HepG2 (cell line): ENCODE data around the gene RNU7-1. TPM values are rescaled to one million over a fixed set of nuclear protein-coding genes. Genes with fewer than 3 reads are reported as not detected.

Experiments used
- AHR ChIP-seq: IDR thresholded peaks from 2 replicates; pipeline ENCODE4 v1.6.1; 2018; ENCODE audit warnings: missing genetic modification reagents, missing compliant biosample characterization
- CAMTA2 ChIP-seq: sonication (generic); formaldehyde crosslinking; IDR thresholded peaks from 2 replicates; pipeline ENCODE4 v1.4.0; 2020; ENCODE audit warnings: mild to moderate bottlenecking, missing genetic modification reagents, borderline replicate concordance
- CBFB ChIP-seq: sonication (generic); formaldehyde crosslinking; IDR thresholded peaks from 2 replicates; pipeline ENCODE4 v1.4.0; 2020; ENCODE audit warnings: missing genetic modification reagents
- CHD4 ChIP-seq: fragments of 200-600 bp; sonication (generic); IDR thresholded peaks from 2 replicates; pipeline ENCODE4 v1.7.0; 2017; ENCODE audit warnings: mild to moderate bottlenecking, low read length, borderline replicate concordance
- CREM ChIP-seq, 2 experiments: sonication (generic) in 1 of 2; formaldehyde crosslinking in 1 of 2; IDR thresholded peaks; 2 replicates each; pipeline versions ENCODE4 v1.4.0 to v1.6.1; 2016 to 2020; ENCODE audit warnings: antibody characterized with exemption in 1 of 2, mild to moderate bottlenecking in 1 of 2, missing genetic modification reagents in 1 of 2
- FOXP1 ChIP-seq, 2 experiments: fragments of 450-650 bp in 1 of 2; IDR thresholded peaks; 2 replicates each; pipeline ENCODE4 v1.6.1; 2017 to 2018; ENCODE audit warnings: antibody characterized with exemption in 1 of 2
- IKZF5 ChIP-seq: IDR thresholded peaks from 2 replicates; pipeline ENCODE4 v1.6.1; 2018; ENCODE audit warnings: missing genetic modification reagents, mild to moderate bottlenecking, missing compliant biosample characterization
- JUN ChIP-seq: sonication (generic); formaldehyde crosslinking; IDR thresholded peaks from 2 replicates; pipeline ENCODE4 v1.4.0; 2020; ENCODE audit warnings: mild to moderate bottlenecking, missing genetic modification reagents
- MXD1 ChIP-seq: sonication (generic); formaldehyde crosslinking; IDR thresholded peaks from 2 replicates; pipeline ENCODE4 v1.4.0; 2020; ENCODE audit warnings: mild to moderate bottlenecking, missing genetic modification reagents
- MXD4 ChIP-seq: IDR thresholded peaks from 2 replicates; pipeline ENCODE4 v1.6.1; 2016; ENCODE audit warnings: mild to moderate bottlenecking, missing biosample characterization, missing genetic modification reagents
- POLR2AphosphoS2 ChIP-seq: IDR thresholded peaks from 2 replicates; pipeline ENCODE4 v1.6.1; 2011; ENCODE audit warnings: low read depth, low read length, improper control_type of control experiment
- RAD51 ChIP-seq: fragments of 450-650 bp; IDR thresholded peaks from 2 replicates; pipeline ENCODE4 v1.6.1; 2016; ENCODE audit warnings: borderline replicate concordance
- RERE ChIP-seq: IDR thresholded peaks from 2 replicates; pipeline ENCODE4 v1.6.1; 2016; ENCODE audit warnings: low read depth, missing genetic modification reagents, missing compliant biosample characterization
- SALL1 ChIP-seq: sonication (generic); formaldehyde crosslinking; IDR thresholded peaks from 2 replicates; pipeline ENCODE4 v1.8.0; 2022; ENCODE audit warnings: mild to moderate bottlenecking, missing genetic modification reagents
- SALL2 ChIP-seq: sonication (generic); formaldehyde crosslinking; IDR thresholded peaks from 2 replicates; pipeline ENCODE4 v1.8.1; 2023; ENCODE audit warnings: mild to moderate bottlenecking, missing genetic modification reagents, inconsistent platforms
- TAF1 ChIP-seq: sonication (generic); formaldehyde crosslinking; IDR thresholded peaks from 2 replicates; pipeline ENCODE4 v1.4.0; 2020; ENCODE audit warnings: missing genetic modification reagents
- ZMYM4 ChIP-seq: sonication (generic); formaldehyde crosslinking; IDR thresholded peaks from 2 replicates; pipeline ENCODE4 v1.8.1; 2023; ENCODE audit warnings: mild to moderate bottlenecking, missing genetic modification reagents
- ZNF10 ChIP-seq: sonication (generic); formaldehyde crosslinking; IDR thresholded peaks from 2 replicates; pipeline ENCODE4 v1.4.0; 2020; ENCODE audit warnings: mild to moderate bottlenecking, low read depth, missing genetic modification reagents, borderline replicate concordance
- ZNF121 ChIP-seq: sonication (generic); formaldehyde crosslinking; IDR thresholded peaks from 2 replicates; pipeline ENCODE4 v1.5.0; 2020; ENCODE audit warnings: mild to moderate bottlenecking, missing genetic modification reagents
- ZNF33B ChIP-seq: sonication (generic); formaldehyde crosslinking; IDR thresholded peaks from 2 replicates; pipeline ENCODE4 v1.5.1; 2020; ENCODE audit warnings: mild to moderate bottlenecking, missing genetic modification reagents
- ZNF496 ChIP-seq: sonication (generic); formaldehyde crosslinking; IDR thresholded peaks from 2 replicates; pipeline ENCODE4 v1.8.1; 2023; ENCODE audit warnings: mild to moderate bottlenecking, moderate library complexity, missing genetic modification reagents; ENCODE audit not compliant: insufficient replicate concordance
- ZNF619 ChIP-seq: sonication (generic); formaldehyde crosslinking; IDR thresholded peaks from 2 replicates; pipeline ENCODE4 v1.4.0; 2020; ENCODE audit warnings: mild to moderate bottlenecking, missing genetic modification reagents
- ZNF644 ChIP-seq: IDR thresholded peaks from 2 replicates; pipeline ENCODE4 v1.6.1; 2016; ENCODE audit warnings: low read depth
- ZNF737 ChIP-seq: sonication (generic); formaldehyde crosslinking; IDR thresholded peaks from 2 replicates; pipeline ENCODE4 v1.5.0; 2020; ENCODE audit warnings: missing genetic modification reagents, mild to moderate bottlenecking, borderline replicate concordance
- ZNF788 ChIP-seq: sonication (generic); formaldehyde crosslinking; IDR thresholded peaks from 2 replicates; pipeline ENCODE4 v1.5.0; 2020; ENCODE audit warnings: mild to moderate bottlenecking, missing genetic modification reagents, borderline replicate concordance
- polyA plus RNA-seq, 8 experiments: library from polyadenylated mRNA; depleted of rRNA in 3 of 8; stranded (reverse) in 7 of 8; unstranded in 1 of 8; fragments of >200 nt; fragmentation: Illumina TruSeq in 4 of 8; extraction: Trizol in 4 of 8; gene quantifications; 2 replicates each; pipeline versions ENCODE4 v1.2.1 to v1.2.3, GENCODE V29; 2011 to 2016; ENCODE audit warnings: low read depth in 4 of 8, missing spikeins in 1 of 8, mixed read lengths in 1 of 8; ENCODE audit not compliant: insufficient read depth in 1 of 8
- total RNA-seq, 5 experiments: library from RNA; depleted of rRNA; stranded (reverse); fragments of >200 nt; fragmentation: Illumina TruSeq; extraction: Trizol; gene quantifications; 2 replicates each; pipeline ENCODE4 v1.2.3, GENCODE V29; 2016; ENCODE audit warnings: low read depth in 1 of 5

Gene RNU7-1
- total and polyA plus RNA-seq, 2 of the 13 experiments (the other 11 are each of a cell fraction or from before 2014, with no cell fraction given): not detected

GRCh38 chr12:6944381-6945186 lies 968 bp downstream of the RNU7-1 start (continued):
- TF ChIP-seq RERE: no peak
- no peak for TF ChIP-seq JUN (CRISPR knock-in tag)
- TF ChIP-seq MXD4: no peak
- no peak for TF ChIP-seq CAMTA2 (CRISPR knock-in tag)
- no peak for TF ChIP-seq ZNF737 (CRISPR knock-in tag)
- no peak for TF ChIP-seq CBFB (CRISPR knock-in tag)
- no peak for TF ChIP-seq ZNF496 (CRISPR knock-in tag)
- no peak for TF ChIP-seq CREM (IDR thresholded peaks at IDR 0.05)
- TF ChIP-seq CREM (CRISPR knock-in tag; IDR thresholded peaks at IDR 0.05): no peak
- no peak for TF ChIP-seq IKZF5 (CRISPR knock-in tag)
- TF ChIP-seq ZNF33B (CRISPR knock-in tag): no peak; the same call in 1 of the 2 replicates
- no peak for TF ChIP-seq FOXP1 (IDR thresholded peaks at IDR 0.05)
- TF ChIP-seq FOXP1 (CRISPR knock-in tag; IDR thresholded peaks at IDR 0.05): no peak
- TF ChIP-seq TAF1: peak; percentile 33; the same call in 1 of the 2 replicates
- TF ChIP-seq ZNF644 (CRISPR knock-in tag): no peak
- TF ChIP-seq ZMYM4: no peak
- peak; percentile 73 for TF ChIP-seq SALL2
- no peak for TF ChIP-seq CHD4
- peak; percentile 62 for TF ChIP-seq SALL1
- no peak; the same call in 1 of the 2 replicates for TF ChIP-seq ZNF788 (CRISPR knock-in tag)
- TF ChIP-seq ZNF121 (CRISPR knock-in tag): peak; percentile 33; the same call in 1 of the 2 replicates
- no peak for TF ChIP-seq RAD51
- TF ChIP-seq ZNF619 (CRISPR knock-in tag): no peak
- TF ChIP-seq MXD1 (CRISPR knock-in tag): no peak
- no peak for TF ChIP-seq AHR (CRISPR knock-in tag)
- no peak for TF ChIP-seq POLR2AphosphoS2
- TF ChIP-seq ZNF10 (CRISPR knock-in tag): no peak
